GM12873 (cell line): ENCODE measurements around the gene FLCN.

Source experiments
- CTCF ChIP-seq: IDR thresholded peaks from 2 replicates; pipeline ENCODE4 v1.5.1; 2012; ENCODE audit warnings: low read depth, mild to moderate bottlenecking, moderate library complexity, low read length, control low read depth; ENCODE audit not compliant: insufficient read depth; ENCODE audit errors: missing control alignments

The FLCN gene

GRCh38 chr17:17172990-17173389, 64.0 kb downstream of the FLCN start:
- TF ChIP-seq CTCF: no peak

- TF ChIP-seq CTCF: no peak
Measured at GRCh38 chr17:17172001-17172939, 64.7 kb downstream of the FLCN start.

GRCh38 chr17:17171186-17171585, 65.8 kb downstream of the FLCN start:
- no peak for TF ChIP-seq CTCF

- no peak for TF ChIP-seq CTCF
Measured at GRCh38 chr17:17170346-17170985, 66.5 kb downstream of the FLCN start.

- TF ChIP-seq CTCF: no peak
Measured at GRCh38 chr17:17169396-17169795, 67.6 kb downstream of the FLCN start.

- no peak for TF ChIP-seq CTCF
Measured at GRCh38 chr17:17168401-17168800, 68.6 kb downstream of the FLCN start.

- no peak for TF ChIP-seq CTCF
Measured at GRCh38 chr17:17167986-17168385, 69.0 kb downstream of the FLCN start.
